ENCODE results near the gene BTNL8.

GRCh38 chr5:180975338-180975737 lies 76.4 kb downstream of the BTNL8 start:
- no peak for TF ChIP-seq CTCF (IDR thresholded peaks at IDR 0.05; ENCODE audit: low read depth, low read length, poor library complexity, severe bottlenecking)
- no peak for TF ChIP-seq EZH2phosphoT487 (IDR thresholded peaks at IDR 0.05; ENCODE audit: borderline replicate concordance, low read length)
